Heart left ventricle (tissue), 16 donors: ENCODE data around the gene GPR27. TPM values are rescaled to one million over a fixed set of nuclear protein-coding genes. Genes with fewer than 3 reads are reported as not detected.

Source experiments
- ATAC-seq, 4 donors: fragments of 200-7000 bp; cut with Tn5 transposase; one replicate each; pipeline ENCODE4 v1.9.1; 2020 to 2022; ENCODE audit warnings: moderate library complexity in 4 of 4, mild to moderate bottlenecking in 3 of 4, moderate number of reproducible peaks in 1 of 4
- DNase-seq, 5 donors: peaks; one replicate each; pipeline ENCODE4 v3.0.0-alpha.2; 2020
- H3K27ac ChIP-seq, 12 donors: fragments of 200-600 bp; sonication (generic) in 4 of 12; one replicate each; pipeline versions ENCODE4 v1.5.0 to v1.8.0; 2016 to 2022; ENCODE audit warnings: mild to moderate bottlenecking in 2 of 12
- H3K27me3 ChIP-seq, 9 donors: fragments of 200-600 bp; sonication (generic) in 2 of 9; one replicate each; pipeline versions ENCODE4 v1.5.1 to v1.8.0; 2016 to 2022; ENCODE audit warnings: mild to moderate bottlenecking in 3 of 9
- H3K36me3 ChIP-seq, 9 donors: fragments of 200-600 bp; sonication (generic) in 2 of 9; one replicate each; pipeline versions ENCODE4 v1.5.0 to v1.8.0; 2018 to 2022; ENCODE audit warnings: mild to moderate bottlenecking in 2 of 9
- H3K4me1 ChIP-seq, 12 donors: fragments of 200-600 bp; sonication (generic) in 4 of 12; one replicate each; pipeline versions ENCODE4 v1.5.0 to v1.8.0; 2016 to 2022; ENCODE audit warnings: mild to moderate bottlenecking in 3 of 12
- H3K4me3 ChIP-seq, 12 donors: fragments of 200-600 bp; sonication (generic) in 4 of 12; one replicate each; pipeline versions ENCODE4 v1.5.0 to v1.8.0; 2017 to 2022; ENCODE audit warnings: mild to moderate bottlenecking in 9 of 12, moderate library complexity in 4 of 12
- H3K9me3 ChIP-seq, 12 donors: fragments of 200-600 bp; sonication (generic) in 4 of 12; one replicate each; pipeline versions ENCODE4 v1.5.0 to v1.8.0; 2016 to 2022; ENCODE audit warnings: mild to moderate bottlenecking in 1 of 12
- CTCF ChIP-seq, 12 donors: fragments of 200-600 bp; sonication (generic) in 4 of 12; IDR thresholded peaks; one replicate each; pipeline versions ENCODE4 v1.5.0 to v1.8.0; 2018 to 2022; ENCODE audit warnings: antibody characterized with exemption in 12 of 12, mild to moderate bottlenecking in 5 of 12
- POLR2A ChIP-seq, 2 donors: fragments of 450-650 bp; IDR thresholded peaks; one replicate each; pipeline ENCODE4 v1.6.1; 2017; ENCODE audit warnings: antibody characterized with exemption in 2 of 2, mild to moderate bottlenecking in 2 of 2, moderate library complexity in 2 of 2
- WGBS, 4 donors: extraction: QIAGEN DNeasy Blood & Tissue Kit in 2 of 4; methylation state at CpG; one replicate each; pipeline versions ENCODE4 v1.1.5 to v1.1.7; 2013 to 2018; 5-methylcytosine and 5-hydroxymethylcytosine counted together
- intact Hi-C, 10 donors: fragments of 100-400 bp; cut with DNase I; formaldehyde crosslinking; loops; one replicate each; pipeline versions ENCODE4 v1.11.1 to v1.14.2; 2022
- polyA plus RNA-seq, 2 donors: library from polyadenylated mRNA; stranded (reverse); fragments of 200-250 nt; gene quantifications; one replicate each; pipeline ENCODE4 v1.2.3, GENCODE V29; 2013
- total RNA-seq, 9 donors: library from RNA; depleted of rRNA in 2 of 9; stranded (reverse); fragments of >200 nt in 2 of 9; fragmentation: NEBNext Ultra II Directional in 3 of 9; extraction: Animal tissue kit (Norgen Biotek cat#: 25700) in 3 of 9; gene quantifications; one replicate each; pipeline versions ENCODE4 v1.1.0 to v1.2.4, GENCODE V29; 2016 to 2023
- donor health status: ischemic (EF 13 %, LVEDD 7.1; RV severe dilation, severe dysfunction).
- donor health status: healthy with polysubstance abuse.
- donor health status: DM: no; HTN: yes; CAD: no.
- donor health status: DM: no; HTN: no; CAD: no.
- donor health status: ischemic (EF 25% LVEDD 6.9; RV normal size, moderate dysfunction).
- donor health status: ischemic (EF 25% LVEDD 5.7; RV mildly dilated, moderate dysfunction).
- donor health status: healthy.
- donor health status: DM: yes; HTN: yes; CAD: no.
- donor health status: ischemic (EF 35%, LVEDD 5.7; RV mildly dilated, moderate dysfunction).
- donor health status: nonischemic (EF 11% LVEDD 7.7; RV severe dilation, severe dysfunction).
- donor health status: DM: yes; HTN: yes; CAD: no.
- donor health status: PGD.
- donor health status: ischemic (EF 29% LVEDD 5.4; RV normal size, mild dysfunction).
- donor health status: nonischemic (EF 23%, LVEDD 6.1; RV moderate dilation, normal function).

The GPR27 gene
- total and polyA plus RNA-seq, 11 donors = 0.57 to 8.0 (median 5.0) TPM

- Histone ChIP-seq H3K9me3 (peaks cover 0 to 14% (median 0%) of the 10 kb centered on the region in 12 donors), H3K4me3 (no peak overlapping the region), H3K27ac (no peak overlapping the region), H3K27me3 (peaks cover 0 to 5% (median 0%) of the 10 kb centered on the region in 9 donors), H3K36me3 (no peaks in the 10 kb centered on the region), H3K4me1 (peaks cover 0 to 4% (median 0%) of the 10 kb centered on the region in 12 donors)
- 56 to 69% (median 63%) methylated on average over 1 of the region's 1 CpG for WGBS, 4 donors
- no peak for DNase-seq
- TF ChIP-seq POLR2A (IDR thresholded peaks at IDR 0.05) (no peak), CTCF (IDR thresholded peaks at IDR 0.05) (no peak)
- intact Hi-C loops = loop anchor here in 5 of 10 donors (5.0 to 10.0 kb wide), 5 partner anchors 120 to 1350 kb away; no protein-coding TSS in a partner anchor
- ATAC-seq = no peak
Measured at GRCh38 chr3:71734881-71735280, 18.8 kb upstream of the GPR27 start.

GRCh38 chr3:71742621-71743020, 11.0 kb upstream of the GPR27 start:
- TF ChIP-seq CTCF (IDR thresholded peaks at IDR 0.05) (no peak), POLR2A (IDR thresholded peaks at IDR 0.05) (no peak)
- Histone ChIP-seq H3K9me3 (peaks cover 0 to 54% (median 24%) of the 10 kb centered on the region in 12 donors), H3K4me1 (no peaks in the 10 kb centered on the region), H3K4me3 (no peak overlapping the region), H3K27ac (no peak overlapping the region), H3K36me3 (no peaks in the 10 kb centered on the region), H3K27me3 (no peaks in the 10 kb centered on the region)
- WGBS, 4 donors = 92 to 100% (median 98%) methylated on average over 1 of the region's 1 CpG
- intact Hi-C loops = no loop called here
- DNase-seq (no peak), ATAC-seq (no peak)

GRCh38 chr3:71744738-71745137, 8.9 kb upstream of the GPR27 start:
- Histone ChIP-seq H3K27ac (no peak overlapping the region), H3K4me3 (no peak overlapping the region), H3K9me3 (peaks cover 0 to 45% (median 24%) of the 10 kb centered on the region in 12 donors), H3K4me1 (no peaks in the 10 kb centered on the region), H3K27me3 (no peaks in the 10 kb centered on the region), H3K36me3 (no peaks in the 10 kb centered on the region)
- intact Hi-C loops = no loop called here
- TF ChIP-seq POLR2A (IDR thresholded peaks at IDR 0.05) = no peak
- no peak for TF ChIP-seq CTCF (IDR thresholded peaks at IDR 0.05)
- ATAC-seq (no peak), DNase-seq (no peak)
- WGBS, 4 donors = 82 to 93% (median 84%) methylated on average over 3 of the region's 3 CpGs

GRCh38 chr3:71751602-71752001, 2.1 kb upstream of the GPR27 start:
- Histone ChIP-seq H3K36me3 (no peaks in the 10 kb centered on the region), H3K4me3 (no peak overlapping the region), H3K9me3 (no peaks in the 10 kb centered on the region), H3K27me3 (peaks cover 0 to 26% (median 11%) of the 10 kb centered on the region in 9 donors), H3K27ac (no peak overlapping the region), H3K4me1 (peaks cover 0 to 17% (median 0%) of the 10 kb centered on the region in 12 donors)
- TF ChIP-seq CTCF (IDR thresholded peaks at IDR 0.05) = no peak
- no peak for TF ChIP-seq POLR2A (IDR thresholded peaks at IDR 0.05)
- no peak for ATAC-seq
- intact Hi-C loops = no loop called here
- DNase-seq = no peak
- 85 to 96% (median 92%) methylated on average over 4 of the region's 4 CpGs for WGBS, 4 donors
